ENCODE data around the gene MRTFA. TPM values are rescaled to one million over a fixed set of nuclear protein-coding genes. Genes with fewer than 3 reads are reported as not detected.
"Not testable (repeated sequence)": the region's sequence is repeated elsewhere in the genome, so short reads cannot be mapped to it uniquely, and the experiment has no call there.

MRTFA gene
- total RNA-seq, 2 experiments from 2014 or later, result 47.7 to 66.9 TPM

DNA sequence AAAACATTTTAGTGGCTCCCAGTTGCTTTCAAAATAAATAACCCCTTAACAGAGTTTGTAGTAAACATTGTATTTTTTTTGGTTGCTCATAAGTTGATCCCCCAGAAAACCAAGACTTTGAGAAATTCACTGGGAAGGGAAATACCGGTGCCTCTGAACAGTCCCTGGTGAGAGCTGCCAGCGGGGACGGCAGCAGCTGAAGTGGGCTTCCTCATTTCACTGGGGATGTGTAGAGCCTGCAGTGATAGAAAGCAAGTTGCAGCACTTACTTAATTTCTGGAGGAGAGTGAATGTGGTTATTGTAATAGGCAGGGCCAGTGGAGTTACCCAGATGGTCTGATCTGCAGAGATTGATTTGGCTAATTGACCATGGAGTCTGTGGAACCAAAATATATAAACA lies 24.2 kb upstream of the MRTFA start:
- no peak overlapping the region; the same call in 1 of the 2 replicates for H3K4me2 ChIP-seq (ENCODE audit: low read length)
- ChIA-PET CTCF (ENCODE audit: unreplicated experiment) (no interaction called here), POLR2A (no interaction called here)
- no TSS peak for BruUV-seq (replicated peaks)
- H3K9me3 ChIP-seq (ENCODE audit: low read length), result no peaks in the 10 kb centered on the region
- no peaks in the 10 kb centered on the region for H3K79me2 ChIP-seq (ENCODE audit: insufficient read depth, low read depth, low read length)
- peaks cover 8% of the 10 kb centered on the region for H3K4me1 ChIP-seq (ENCODE audit: insufficient read depth, low read length, poor library complexity, severe bottlenecking)
- TF ChIP-seq EZH2phosphoT487 (IDR thresholded peaks at IDR 0.05; ENCODE audit: borderline replicate concordance, low read depth, low read length), result no peak
- TF ChIP-seq, protein P1, sequence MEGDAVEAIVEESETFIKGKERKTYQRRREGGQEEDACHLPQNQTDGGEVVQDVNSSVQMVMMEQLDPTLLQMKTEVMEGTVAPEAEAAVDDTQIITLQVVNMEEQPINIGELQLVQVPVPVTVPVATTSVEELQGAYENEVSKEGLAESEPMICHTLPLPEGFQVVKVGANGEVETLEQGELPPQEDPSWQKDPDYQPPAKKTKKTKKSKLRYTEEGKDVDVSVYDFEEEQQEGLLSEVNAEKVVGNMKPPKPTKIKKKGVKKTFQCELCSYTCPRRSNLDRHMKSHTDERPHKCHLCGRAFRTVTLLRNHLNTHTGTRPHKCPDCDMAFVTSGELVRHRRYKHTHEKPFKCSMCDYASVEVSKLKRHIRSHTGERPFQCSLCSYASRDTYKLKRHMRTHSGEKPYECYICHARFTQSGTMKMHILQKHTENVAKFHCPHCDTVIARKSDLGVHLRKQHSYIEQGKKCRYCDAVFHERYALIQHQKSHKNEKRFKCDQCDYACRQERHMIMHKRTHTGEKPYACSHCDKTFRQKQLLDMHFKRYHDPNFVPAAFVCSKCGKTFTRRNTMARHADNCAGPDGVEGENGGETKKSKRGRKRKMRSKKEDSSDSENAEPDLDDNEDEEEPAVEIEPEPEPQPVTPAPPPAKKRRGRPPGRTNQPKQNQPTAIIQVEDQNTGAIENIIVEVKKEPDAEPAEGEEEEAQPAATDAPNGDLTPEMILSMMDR (conservative IDR thresholded peaks at IDR 0.05; ENCODE audit: low read length), result no peak
- H3K4me3 ChIP-seq (ENCODE audit: low read depth, low read length, poor library complexity, severe bottlenecking), result no peak overlapping the region
- no peaks in the 10 kb centered on the region for H3K9me2 ChIP-seq (ENCODE audit: insufficient read depth, low read length)
- no peak overlapping the region for H2AFZ ChIP-seq (ENCODE audit: low read length)
- no peaks in the 10 kb centered on the region for H3K36me3 ChIP-seq (ENCODE audit: insufficient read depth, low read length)
- no peaks in the 10 kb centered on the region for H4K20me1 ChIP-seq (ENCODE audit: insufficient read depth, low read length)
- no peak for DNase-seq (ENCODE audit: low spot score)
- intact Hi-C loops (cut with micrococcal nuclease; ENCODE audit: unreplicated experiment), result no loop called here
- no peak overlapping the region for H3K27ac ChIP-seq (ENCODE audit: low read depth, low read length, poor library complexity, severe bottlenecking)

DNA sequence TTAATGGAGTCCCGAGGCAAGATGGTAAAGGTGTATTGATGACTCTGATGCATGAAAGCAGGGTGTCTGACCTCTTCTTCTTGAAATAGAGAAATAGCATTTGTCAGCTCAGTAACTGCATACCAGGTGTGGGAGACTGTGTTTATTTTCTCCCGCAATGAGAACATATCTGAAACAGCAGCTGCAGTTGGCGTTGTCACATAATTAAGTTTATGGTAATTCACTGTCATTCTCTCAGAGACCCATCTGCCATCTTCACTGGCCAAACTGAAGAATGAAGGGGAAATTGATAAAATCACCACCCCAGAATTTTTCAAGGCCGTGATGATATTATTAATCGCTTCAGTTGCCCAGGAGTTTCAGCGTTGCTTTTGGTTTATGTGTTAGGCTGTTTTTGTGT lies 22.6 kb upstream of the MRTFA start:
- no peak overlapping the region for H2AFZ ChIP-seq (ENCODE audit: low read length)
- no TSS peak for BruUV-seq (replicated peaks)
- peaks cover 8% of the 10 kb centered on the region for H3K4me1 ChIP-seq (ENCODE audit: insufficient read depth, low read length, poor library complexity, severe bottlenecking)
- no peaks in the 10 kb centered on the region for H3K9me2 ChIP-seq (ENCODE audit: insufficient read depth, low read length)
- intact Hi-C loops (cut with micrococcal nuclease; ENCODE audit: unreplicated experiment), result no loop called here
- no peak overlapping the region for H3K4me3 ChIP-seq (ENCODE audit: low read depth, low read length, poor library complexity, severe bottlenecking)
- H3K36me3 ChIP-seq (ENCODE audit: insufficient read depth, low read length), result no peaks in the 10 kb centered on the region
- POLR2A ChIA-PET, result no interaction called here
- no peak overlapping the region for H3K4me2 ChIP-seq (ENCODE audit: low read length)
- DNase-seq (ENCODE audit: low spot score), result no peak
- H3K9me3 ChIP-seq (ENCODE audit: low read length), result no peaks in the 10 kb centered on the region
- CTCF ChIA-PET (ENCODE audit: unreplicated experiment), result no interaction called here
- no peaks in the 10 kb centered on the region for H4K20me1 ChIP-seq (ENCODE audit: insufficient read depth, low read length)
- no peak overlapping the region for H3K27ac ChIP-seq (ENCODE audit: low read depth, low read length, poor library complexity, severe bottlenecking)
- no peak for TF ChIP-seq EZH2phosphoT487 (IDR thresholded peaks at IDR 0.05; ENCODE audit: borderline replicate concordance, low read depth, low read length)
- TF ChIP-seq, protein P1 (conservative IDR thresholded peaks at IDR 0.05; ENCODE audit: low read length), result no peak
- no peaks in the 10 kb centered on the region for H3K79me2 ChIP-seq (ENCODE audit: insufficient read depth, low read depth, low read length)

DNA sequence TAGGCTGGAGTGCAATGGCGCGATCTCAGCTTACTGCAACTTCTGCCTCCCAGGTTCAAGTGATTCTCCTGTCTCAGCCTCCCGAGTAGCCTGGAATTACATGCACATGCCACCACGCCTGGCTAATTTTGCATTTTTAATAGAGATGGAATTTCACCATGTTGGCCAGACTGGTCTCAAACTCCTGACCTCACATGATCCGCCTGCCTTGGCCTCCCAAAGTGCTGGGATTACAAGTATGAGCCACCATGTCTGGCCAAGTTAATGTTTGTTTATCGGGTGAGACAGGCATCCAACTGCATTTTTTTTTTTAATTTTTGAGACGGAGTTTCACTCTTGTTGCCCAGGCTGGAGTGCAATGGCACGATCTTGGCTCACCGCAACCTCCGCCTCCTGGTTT lies 20.1 kb upstream of the MRTFA start:
- peaks cover 13% of the 10 kb centered on the region for H3K4me1 ChIP-seq (ENCODE audit: insufficient read depth, low read length, poor library complexity, severe bottlenecking)
- POLR2A ChIA-PET, result interaction anchor here (0.7 kb wide), 1 partner anchor 89 kb away, joined by 3 read pairs; no protein-coding TSS in a partner anchor
- H3K4me2 ChIP-seq (ENCODE audit: low read length); H3K27ac ChIP-seq (ENCODE audit: low read depth, low read length, poor library complexity, severe bottlenecking); DNase-seq (ENCODE audit: low spot score); H3K9me2 ChIP-seq (ENCODE audit: insufficient read depth, low read length); intact Hi-C loops (cut with micrococcal nuclease; ENCODE audit: unreplicated experiment); H3K4me3 ChIP-seq (ENCODE audit: low read depth, low read length, poor library complexity, severe bottlenecking); CTCF ChIA-PET (ENCODE audit: unreplicated experiment); H4K20me1 ChIP-seq (ENCODE audit: insufficient read depth, low read length); H3K36me3 ChIP-seq (ENCODE audit: insufficient read depth, low read length); H2AFZ ChIP-seq (ENCODE audit: low read length); H3K79me2 ChIP-seq (ENCODE audit: insufficient read depth, low read depth, low read length); BruUV-seq (replicated peaks); H3K9me3 ChIP-seq (ENCODE audit: low read length): not testable (repeated sequence)

DNA sequence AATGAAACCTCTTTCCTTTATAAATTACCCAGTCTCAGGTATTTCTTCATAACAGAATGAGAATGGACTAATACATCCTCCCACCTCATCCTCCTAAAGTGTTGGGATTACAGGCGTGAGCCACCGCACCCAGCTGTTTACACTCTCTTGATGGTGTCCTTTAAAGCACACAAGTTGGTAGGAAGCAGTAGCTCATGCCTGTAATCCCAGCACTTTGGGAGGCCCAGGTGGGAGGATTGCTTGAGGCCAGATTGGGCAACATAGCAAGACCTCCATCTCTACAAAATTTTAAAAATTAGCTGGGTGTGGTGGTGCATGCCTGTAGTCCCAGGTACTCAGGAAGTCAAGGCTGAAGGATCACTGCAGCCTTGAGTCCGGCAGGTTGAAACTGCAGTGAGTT lies 19.4 kb upstream of the MRTFA start:
- H3K36me3 ChIP-seq (ENCODE audit: insufficient read depth, low read length); H3K9me3 ChIP-seq (ENCODE audit: low read length); H2AFZ ChIP-seq (ENCODE audit: low read length); H3K27ac ChIP-seq (ENCODE audit: low read depth, low read length, poor library complexity, severe bottlenecking); H3K9me2 ChIP-seq (ENCODE audit: insufficient read depth, low read length); H3K79me2 ChIP-seq (ENCODE audit: insufficient read depth, low read depth, low read length); H3K4me2 ChIP-seq (ENCODE audit: low read length); intact Hi-C loops (cut with micrococcal nuclease; ENCODE audit: unreplicated experiment); H4K20me1 ChIP-seq (ENCODE audit: insufficient read depth, low read length); CTCF ChIA-PET (ENCODE audit: unreplicated experiment); POLR2A ChIA-PET; BruUV-seq (replicated peaks); DNase-seq (ENCODE audit: low spot score); H3K4me3 ChIP-seq (ENCODE audit: low read depth, low read length, poor library complexity, severe bottlenecking): not testable (repeated sequence)
- peaks cover 13% of the 10 kb centered on the region for H3K4me1 ChIP-seq (ENCODE audit: insufficient read depth, low read length, poor library complexity, severe bottlenecking)
